Stimulated activated CD4-positive, alpha-beta T cell treated with anti-CD3 and anti-CD28 coated beads, Interleukin-2, amount 100 ng/mL, for 24 hours (primary cell): ENCODE measurements around the gene BAAT.
"Not testable (repeated sequence)": the region's sequence is repeated elsewhere in the genome, so short reads cannot be mapped to it uniquely, and the experiment has no call there.

Source experiments
- DNase-seq, 2 donors: peaks; one replicate each; pipeline ENCODE4 v3.0.0-alpha.2; 2020

The BAAT gene

GRCh38 chr9:101359679-101360078 is 25.1 kb downstream of the BAAT start:
- no peak for DNase-seq

GRCh38 chr9:101356619-101357018 is 28.2 kb downstream of the BAAT start:
- DNase-seq, result no peak

DNA sequence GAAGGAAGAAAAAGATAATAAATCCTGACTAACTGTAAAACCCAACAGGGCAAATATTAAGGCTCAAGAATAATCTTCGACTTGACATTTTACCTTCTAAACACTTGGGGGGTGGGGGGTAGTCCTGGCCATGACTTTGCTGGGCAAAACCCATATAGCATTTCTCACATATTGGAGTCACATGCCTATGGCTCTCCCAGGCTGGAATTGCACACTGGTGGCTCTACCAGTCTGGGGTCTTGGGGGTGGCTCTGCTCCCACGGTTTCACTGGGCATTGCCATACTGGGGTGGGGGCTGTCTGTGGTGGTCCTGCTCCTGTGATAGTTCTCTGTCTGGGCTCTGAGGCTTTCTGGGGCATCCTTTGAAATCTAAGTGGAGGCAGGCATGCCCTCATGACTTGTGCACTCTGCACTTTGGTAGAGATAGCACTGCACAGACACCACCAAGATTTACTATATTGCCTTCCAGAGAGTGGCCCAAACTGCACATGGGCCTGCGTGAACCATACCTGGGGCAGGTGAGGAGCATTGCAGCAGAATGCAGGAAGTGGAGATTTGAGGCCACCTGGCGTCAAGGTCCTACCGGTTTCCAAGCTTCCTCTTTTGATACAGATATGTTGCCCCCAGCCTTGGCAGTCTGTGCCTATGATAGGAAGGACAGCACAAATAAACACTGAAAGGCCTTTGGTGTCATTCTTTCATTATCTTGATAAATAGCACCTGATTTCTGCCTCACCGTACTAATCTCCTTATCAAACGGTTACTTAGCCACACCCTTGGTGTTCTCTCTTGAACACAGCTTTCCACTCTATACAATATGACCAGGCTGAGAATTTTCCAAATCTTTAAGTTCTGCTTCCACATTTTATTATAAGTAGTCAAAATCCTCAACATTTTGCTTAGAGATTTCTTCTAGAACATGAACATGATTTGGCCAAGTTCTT is 29.8 kb downstream of the BAAT start:
- DNase-seq, result no peak

DNA sequence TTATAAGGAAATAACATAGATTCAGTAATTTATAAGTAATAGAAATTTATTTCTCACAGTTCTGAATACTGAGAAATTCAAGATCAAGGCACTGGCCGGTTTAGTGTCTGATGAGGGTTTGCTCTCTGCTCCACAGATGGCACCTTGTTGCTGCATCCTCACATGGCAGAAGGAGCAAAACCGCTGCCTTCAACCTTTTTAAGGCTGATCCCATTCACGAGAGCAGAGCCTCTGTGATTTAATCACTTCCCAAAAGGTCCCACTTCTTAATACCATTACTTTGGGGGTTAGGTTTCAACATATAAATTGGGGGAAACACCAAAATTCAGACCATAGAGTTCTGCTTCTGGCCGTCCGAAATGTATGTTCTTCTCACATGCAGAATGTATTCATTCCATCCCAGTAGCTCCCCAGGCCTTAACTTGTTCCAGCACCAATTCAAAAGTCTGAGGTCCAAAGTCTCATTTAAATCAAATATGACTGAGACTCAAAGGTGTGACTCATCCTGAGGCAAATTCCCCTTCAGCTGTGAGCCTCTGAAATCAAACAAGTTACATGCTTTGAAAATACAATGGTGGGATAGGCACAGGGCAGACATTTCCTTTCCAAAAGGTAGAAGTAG is 30.6 kb downstream of the BAAT start:
- DNase-seq, result no peak

DNA sequence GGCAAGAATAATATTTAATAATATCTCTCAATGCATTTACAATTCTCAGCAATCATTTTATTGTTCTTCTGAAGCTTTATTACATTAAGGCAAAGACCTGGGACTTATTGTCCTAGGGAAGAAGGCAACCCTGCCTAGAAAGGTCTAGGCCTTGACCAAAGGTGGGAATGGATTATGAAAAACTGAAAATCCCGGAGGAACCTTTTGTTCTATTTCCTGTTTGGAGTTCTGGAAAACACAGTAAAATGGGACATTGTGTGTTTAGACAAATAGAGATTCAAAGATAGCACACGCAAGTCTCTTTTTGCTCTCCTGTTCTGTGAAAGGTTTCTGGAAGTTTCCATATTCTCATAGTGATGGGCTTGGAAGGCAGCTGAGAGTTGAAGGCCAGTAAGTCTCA is 31.1 kb downstream of the BAAT start:
- DNase-seq, result no peak

DNA sequence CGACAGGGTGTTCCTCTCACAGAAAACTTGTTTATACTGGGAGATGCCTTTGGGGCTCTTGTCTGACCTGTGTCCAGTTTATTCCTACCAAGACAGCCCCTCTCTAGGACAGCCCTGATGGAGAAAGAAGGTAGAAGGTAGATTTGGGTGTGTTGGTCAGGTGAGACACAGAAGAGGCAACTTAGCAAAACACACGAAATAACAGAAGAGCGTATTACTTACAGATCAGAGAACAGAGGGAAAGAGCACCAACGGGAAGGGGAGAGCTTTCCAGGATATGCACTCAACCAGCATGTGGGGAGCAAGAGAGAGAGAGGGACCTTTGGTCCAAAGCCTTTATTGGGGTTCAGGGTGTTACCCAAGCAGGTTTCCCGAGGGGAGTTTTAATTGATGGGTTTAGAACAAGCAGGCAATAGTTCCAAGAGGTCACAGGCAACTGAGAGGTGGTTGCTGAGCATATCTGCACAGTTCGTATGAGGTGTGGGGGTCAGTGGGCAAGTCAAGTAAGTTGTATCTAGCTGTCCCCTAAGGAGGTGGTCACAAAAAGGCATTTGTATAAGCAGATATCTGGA is 31.8 kb downstream of the BAAT start:
- no peak for DNase-seq

- no peak for DNase-seq
Observed at GRCh38 chr9:101350285-101350684, 34.5 kb downstream of the BAAT start.

GRCh38 chr9:101342595-101342994 is 42.2 kb downstream of the BAAT start:
- DNase-seq, result no peak

DNA sequence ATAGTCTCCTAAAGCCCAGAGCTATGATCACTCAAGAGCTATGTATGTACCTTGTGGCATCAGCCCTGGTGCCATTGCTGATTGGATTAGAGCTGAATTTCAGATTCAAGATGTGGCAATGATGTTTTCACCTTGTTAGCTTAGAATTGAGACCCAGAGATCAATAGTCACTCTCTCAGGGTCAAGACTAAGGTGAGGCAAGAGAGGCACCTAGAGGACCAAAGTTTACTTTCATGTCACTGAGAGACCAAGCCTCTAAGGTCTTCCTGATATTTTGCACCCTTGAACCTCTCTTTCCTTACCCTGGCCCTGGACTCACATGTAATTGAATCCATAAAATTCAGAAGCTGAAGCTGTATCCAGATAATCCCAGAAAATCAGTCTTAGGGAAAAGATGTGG is 42.8 kb downstream of the BAAT start:
- DNase-seq, result no peak

DNA sequence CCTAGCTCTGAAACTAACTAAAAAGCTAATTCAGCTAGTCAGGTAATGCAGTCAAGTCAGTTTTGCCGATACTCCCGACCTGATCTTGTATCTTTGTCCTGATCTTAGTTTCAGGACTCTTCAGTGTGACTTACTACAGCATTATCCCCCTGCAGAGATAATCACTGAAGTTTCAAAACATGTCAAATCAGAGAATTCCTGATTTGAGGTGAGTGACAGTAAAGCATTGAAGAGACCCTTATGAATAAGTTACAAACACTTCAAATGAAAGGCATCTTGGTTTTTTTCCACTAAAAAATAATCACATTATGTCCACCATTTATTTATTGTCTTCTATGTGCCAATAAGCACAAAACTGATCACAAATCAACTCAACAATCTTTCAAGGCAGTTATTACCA is 47.6 kb downstream of the BAAT start:
- DNase-seq, result no peak

DNA sequence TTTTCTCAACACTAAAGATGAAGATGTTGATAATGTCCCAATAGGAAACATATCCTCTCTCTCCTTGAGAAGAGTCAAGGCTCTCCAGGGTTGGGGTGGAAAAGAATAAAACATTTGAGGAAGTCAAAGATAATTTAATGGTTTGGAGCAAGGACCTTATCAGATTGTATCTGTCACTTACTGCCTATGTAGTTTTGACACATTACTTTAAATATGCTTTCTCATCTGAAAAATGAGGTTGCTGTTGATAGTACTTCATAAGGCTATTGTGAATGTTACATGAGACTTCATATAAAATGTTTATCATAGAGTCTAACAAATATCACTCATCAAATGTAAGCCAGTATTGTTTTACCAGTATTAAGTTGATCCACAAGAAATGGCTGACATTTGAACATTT is 48.7 kb downstream of the BAAT start:
- no peak for DNase-seq

GRCh38 chr9:101333926-101334702 is 50.7 kb downstream of the BAAT start:
- DNase-seq, result no peak

GRCh38 chr9:101333490-101333889 is 51.3 kb downstream of the BAAT start:
- no peak for DNase-seq

GRCh38 chr9:101332362-101332761 is 52.4 kb downstream of the BAAT start:
- no peak for DNase-seq

GRCh38 chr9:101327422-101327909 is 57.3 kb downstream of the BAAT start:
- not testable (repeated sequence) for DNase-seq

GRCh38 chr9:101326501-101326900 is 58.3 kb downstream of the BAAT start:
- DNase-seq, result no peak

DNA sequence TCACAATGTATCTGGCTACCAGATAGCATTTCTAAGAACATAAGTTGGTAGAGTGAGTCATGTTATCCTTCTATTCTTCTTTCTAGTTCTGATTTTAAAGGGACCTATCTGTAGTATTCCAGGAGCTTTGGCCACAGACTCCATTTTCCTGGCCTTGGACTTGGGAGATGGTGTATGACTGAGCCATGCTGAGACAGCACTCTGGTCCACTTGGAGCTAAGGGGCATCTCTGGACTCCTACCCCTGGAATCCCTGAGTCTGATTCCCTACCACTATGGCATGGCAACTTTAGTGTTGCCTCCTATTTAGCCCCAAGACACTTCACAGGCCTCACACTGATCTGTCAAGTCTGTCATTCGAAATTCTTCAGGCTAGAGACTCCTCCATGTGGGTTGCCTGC is 58.8 kb downstream of the BAAT start:
- DNase-seq, result no peak

GRCh38 chr9:101325053-101325452 is 59.8 kb downstream of the BAAT start:
- DNase-seq, result no peak

DNA sequence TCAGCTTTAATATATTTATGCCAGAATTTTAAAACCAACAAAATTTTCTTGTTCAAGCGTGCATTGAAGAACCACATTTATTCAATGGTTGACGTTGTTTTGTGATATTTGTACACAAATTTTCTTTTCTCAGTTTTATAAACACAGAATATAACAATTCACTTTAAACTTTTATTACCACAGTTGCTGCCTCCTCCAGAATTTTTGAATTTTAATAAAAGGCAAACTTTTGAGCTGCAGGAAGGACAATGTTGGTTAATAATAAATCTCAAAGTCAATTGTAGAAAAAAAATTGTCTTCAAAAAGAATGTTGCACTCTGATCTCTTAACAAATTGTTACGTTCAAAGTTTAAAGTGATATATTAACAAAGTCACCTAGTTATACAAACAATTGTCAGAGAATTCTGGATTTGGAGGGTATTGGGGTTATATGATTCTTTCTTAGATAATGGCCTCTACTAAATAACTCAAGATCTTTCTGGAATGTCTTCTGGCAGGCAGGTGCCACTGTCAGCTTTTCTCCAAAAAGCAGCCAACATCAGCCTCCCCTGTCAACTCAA is 60.5 kb downstream of the BAAT start:
- DNase-seq, result no peak

DNA sequence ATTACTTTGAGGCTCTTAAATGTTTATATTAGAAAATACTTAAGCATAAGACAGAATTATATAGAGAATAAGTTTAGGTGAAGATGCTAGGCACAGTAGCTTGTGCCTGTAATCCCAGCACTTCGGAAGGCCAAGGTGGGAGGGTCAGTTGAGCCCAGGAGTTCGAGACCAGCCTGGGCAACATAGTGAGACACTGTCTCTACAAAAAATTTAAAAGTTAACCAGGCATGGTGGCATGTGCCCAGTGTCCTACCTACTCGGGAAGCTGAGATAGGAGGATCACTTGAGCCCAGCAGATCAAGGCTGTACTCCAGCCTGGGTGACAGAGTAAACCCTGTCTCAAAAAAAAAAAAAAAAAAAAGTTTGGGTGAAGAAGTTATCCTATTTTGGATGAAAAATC is 61.7 kb downstream of the BAAT start:
- DNase-seq, result no peak

DNA sequence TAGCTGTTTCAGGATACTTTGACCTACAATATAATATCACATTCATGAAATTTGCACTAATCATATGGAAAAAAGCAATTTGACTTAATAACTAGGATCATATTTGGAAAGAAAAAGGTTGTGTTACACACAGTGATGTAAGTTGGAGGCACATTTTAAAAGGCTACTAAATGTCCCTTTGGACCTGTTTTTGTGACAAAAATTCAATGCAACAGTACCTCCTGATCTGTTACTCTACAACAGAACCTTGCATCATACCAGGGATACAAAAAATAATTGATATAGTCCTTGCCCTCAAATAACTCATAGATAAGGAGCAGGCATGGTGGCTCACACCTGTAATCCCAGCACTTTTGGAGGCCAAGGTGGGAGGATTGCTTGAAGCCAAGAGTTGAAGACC is 67.1 kb downstream of the BAAT start:
- no peak for DNase-seq

GRCh38 chr9:101315112-101315450 is 69.7 kb downstream of the BAAT start:
- DNase-seq, result no peak

DNA sequence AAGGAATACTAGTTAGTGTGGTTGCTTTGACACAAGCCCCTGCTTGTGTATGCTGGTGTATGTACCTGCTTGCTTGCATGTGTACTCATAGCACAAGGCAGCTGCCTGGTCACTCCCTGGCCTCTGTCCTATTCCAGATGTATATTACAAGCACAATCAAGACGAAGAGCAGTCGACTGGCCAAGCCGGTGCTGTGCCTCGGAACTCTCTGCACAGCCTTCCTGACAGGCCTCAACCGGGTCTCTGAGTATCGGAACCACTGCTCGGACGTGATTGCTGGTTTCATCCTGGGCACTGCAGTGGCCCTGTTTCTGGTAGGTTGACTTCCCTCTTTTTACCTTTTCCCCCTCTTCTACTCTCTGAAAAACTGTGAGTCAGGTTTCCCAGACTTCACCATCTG is 72.1 kb downstream of the BAAT start:
- no peak for DNase-seq
